ENCODE results near the gene SPRYD4. TPM values are rescaled to one million over a fixed set of nuclear protein-coding genes. Genes with fewer than 3 reads are reported as not detected.

SPRYD4 gene
- total RNA-seq, 2 experiments from 2014 or later = 3.4 TPM

DNA sequence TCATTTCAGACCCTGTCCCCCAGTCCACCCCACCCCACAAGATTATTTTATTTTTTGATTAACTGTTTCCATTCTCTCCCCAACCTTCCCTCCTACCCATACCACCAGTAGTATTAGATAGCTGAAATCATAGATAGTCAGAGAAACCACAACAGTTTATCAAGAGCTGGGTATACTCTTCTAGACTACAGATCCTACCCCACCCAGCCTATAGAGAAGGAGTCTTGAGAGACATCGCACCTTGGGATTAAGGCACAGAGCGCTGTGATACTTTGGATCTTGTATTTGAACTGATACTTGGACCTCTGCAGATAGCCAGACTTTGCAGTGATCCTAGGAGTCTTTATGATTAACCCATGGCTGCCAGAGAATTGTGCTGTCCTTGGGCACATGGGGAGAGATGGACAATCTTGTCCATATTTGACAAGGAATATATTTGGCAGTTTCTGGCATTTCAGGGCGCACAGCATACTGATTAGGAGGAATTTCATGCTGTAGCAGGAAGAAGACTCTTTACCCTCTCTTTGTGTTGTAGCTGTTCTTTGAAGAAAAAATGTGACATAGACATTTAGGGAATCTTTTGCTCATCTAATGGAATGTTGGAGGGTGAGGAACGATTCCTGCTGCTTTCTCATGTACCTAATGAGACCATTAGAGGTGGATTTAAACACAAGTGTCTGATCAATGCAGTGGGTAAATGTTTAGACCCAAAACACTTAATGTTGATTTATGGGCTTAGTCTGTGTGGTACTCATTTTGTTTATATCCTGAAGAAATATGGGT, 54.2 kb downstream of the SPRYD4 start:
- Mint-ChIP-seq H3K9me3 (no peaks in the 10 kb centered on the region), H3K27me3 (no peaks in the 10 kb centered on the region), H3K36me3 (no peaks in the 10 kb centered on the region), H3K4me1 (peaks cover 32% of the 10 kb centered on the region), H3K27ac (peak overlapping the region; percentile 1), H3K4me3 (peak overlapping the region; percentile 80)
- DNase-seq = no peak

DNA sequence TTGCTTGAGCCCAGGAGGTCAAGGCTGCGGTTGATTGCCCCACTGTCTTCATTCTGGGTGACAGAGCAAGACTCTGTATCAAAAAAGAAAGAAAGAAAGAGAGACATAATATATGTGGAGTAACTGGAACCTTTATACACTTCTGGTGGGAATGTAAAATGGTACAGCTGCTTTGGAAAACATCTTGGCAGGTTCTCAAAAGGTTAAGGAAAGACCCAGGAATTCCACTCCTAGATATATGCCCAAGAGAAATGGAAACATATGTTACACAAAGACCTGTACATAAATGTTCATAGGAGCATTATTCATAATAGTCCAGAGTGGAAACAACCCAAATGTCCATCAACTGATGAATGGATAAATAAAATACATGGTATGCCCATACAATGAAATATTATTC, 60.5 kb downstream of the SPRYD4 start:
- Mint-ChIP-seq H3K27me3 (no peaks in the 10 kb centered on the region), H3K9me3 (no peaks in the 10 kb centered on the region), H3K36me3 (no peaks in the 10 kb centered on the region), H3K27ac (no peak overlapping the region), H3K4me3 (no peak overlapping the region), H3K4me1 (peaks cover 2% of the 10 kb centered on the region)
- no peak for DNase-seq

Other genes starting within 250 kb of the SPRYD4 start
- 10 to 100 TPM; 26.4 to 31.2 TPM for gene RNF41, start 246.7 kb upstream of the SPRYD4 start, total RNA-seq
- 10 to 100 TPM; 81.2 to 84.5 TPM for gene NABP2, start 244.2 kb upstream of the SPRYD4 start, total RNA-seq
- gene SLC39A5, start 238.5 kb upstream of the SPRYD4 start, total RNA-seq = under 1 TPM; 0.44 to 0.49 TPM
- gene ANKRD52, start 210.2 kb upstream of the SPRYD4 start, total RNA-seq = 10 to 100 TPM; 41.9 to 47.0 TPM
- gene COQ10A, start 201.6 kb upstream of the SPRYD4 start, total RNA-seq = 10 to 100 TPM in 1 of 2 experiments, 1 to 10 TPM in 1; 9.5 to 10.6 TPM
- 100 to 1,000 TPM; 288 to 311 TPM for gene CS, start 168.2 kb upstream of the SPRYD4 start, total RNA-seq
- 100 to 1,000 TPM; 133 to 142 TPM for gene CNPY2, start 152.6 kb upstream of the SPRYD4 start, total RNA-seq
- 10 to 100 TPM; 32.3 to 34.5 TPM for gene PAN2, start 134.6 kb upstream of the SPRYD4 start, total RNA-seq
- 10 to 100 TPM; 20.9 to 22.9 TPM for gene IL23A, start 129.7 kb upstream of the SPRYD4 start, total RNA-seq
- gene STAT2, start 108.5 kb upstream of the SPRYD4 start, total RNA-seq = 100 to 1,000 TPM; 101 to 102 TPM
- gene APOF, start 105.7 kb upstream of the SPRYD4 start, total RNA-seq = not detected
- 10 to 100 TPM; 57.6 to 59.8 TPM for gene TIMELESS, start 19.2 kb upstream of the SPRYD4 start, total RNA-seq
- gene MIP, start 13.9 kb upstream of the SPRYD4 start, total RNA-seq = not detected
- 1 to 10 TPM; 4.7 to 5.4 TPM for gene GLS2, start 19.6 kb downstream of the SPRYD4 start, total RNA-seq
- gene RBMS2, start 53.2 kb downstream of the SPRYD4 start, total RNA-seq = 1 to 10 TPM; 4.2 to 4.4 TPM
- gene BAZ2A, start 161.7 kb downstream of the SPRYD4 start, total RNA-seq = 10 to 100 TPM; 65.4 to 65.8 TPM
- 1,000 to 10,000 TPM in 1 of 2 experiments, 100 to 1,000 TPM in 1; 996 to 1,010 TPM for gene ATP5F1B, start 177.4 kb downstream of the SPRYD4 start, total RNA-seq
- gene PTGES3, start 219.7 kb downstream of the SPRYD4 start, total RNA-seq = 100 to 1,000 TPM; 402 to 403 TPM

All from activated naive CD8-positive, alpha-beta T cell treated with anti-CD3 and anti-CD28 coated beads for 36 hours (primary cell).